22Rv1 (cell line): Measurements from ENCODE around the gene HSPA8.

Experiments used
- H3K27ac ChIP-seq: fragments of 450-650 bp; 2 replicates; pipeline ENCODE4 v1.5.1; 2017
- ZFX ChIP-seq: fragments of 450-650 bp; IDR thresholded peaks from 2 replicates; pipeline ENCODE4 v1.6.1; 2017; ENCODE audit warnings: antibody characterized with exemption, borderline replicate concordance
- TF ChIP-seq, protein P1 (sequence below): fragments of 450-650 bp; IDR thresholded peaks from 2 replicates; pipeline ENCODE4 v1.5.1; 2017; ENCODE audit warnings: mild to moderate bottlenecking

HSPA8 gene

DNA sequence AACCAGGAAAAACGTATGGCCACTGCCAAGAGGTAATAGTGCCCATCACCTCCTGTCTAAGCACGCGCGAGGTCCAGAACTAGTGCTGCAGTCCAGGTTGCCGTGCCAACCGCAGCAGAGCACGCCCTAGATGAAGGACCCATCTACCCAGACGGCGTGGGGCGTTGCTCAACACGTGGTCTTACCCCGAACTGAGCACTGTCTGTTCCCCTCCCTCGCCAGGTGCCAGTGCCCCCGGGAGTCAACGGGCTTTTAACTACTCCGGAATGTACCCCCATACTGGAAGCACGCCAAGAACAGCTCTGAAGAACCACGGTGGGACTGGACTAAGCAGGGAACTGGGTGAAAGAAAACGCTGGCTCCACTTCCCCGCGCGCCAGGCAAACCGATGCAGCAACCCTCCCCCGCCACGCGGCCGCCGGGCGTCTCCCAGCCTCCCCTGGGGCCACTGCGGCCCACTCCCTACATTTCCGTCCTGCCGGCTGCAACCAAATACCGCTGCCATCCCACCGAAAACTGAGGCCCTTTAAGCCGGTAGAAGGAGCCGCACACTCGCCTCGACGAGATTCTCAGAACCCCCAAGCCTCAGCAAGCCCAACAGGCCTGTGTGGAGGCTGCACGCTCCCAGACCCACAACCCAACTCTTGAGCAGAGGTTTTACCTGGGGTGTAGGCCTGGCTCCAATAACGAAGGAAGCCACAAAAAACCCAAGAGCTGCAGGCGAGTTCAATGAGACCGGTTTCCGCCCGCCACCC lies at the start of gene HSPA8:
TSS of gene HSPA8 (minus strand) at position 734 of the 755 bp plus-strand sequence. CDS start 812 bp downstream, outside the sequence.
- TF ChIP-seq, protein P1, sequence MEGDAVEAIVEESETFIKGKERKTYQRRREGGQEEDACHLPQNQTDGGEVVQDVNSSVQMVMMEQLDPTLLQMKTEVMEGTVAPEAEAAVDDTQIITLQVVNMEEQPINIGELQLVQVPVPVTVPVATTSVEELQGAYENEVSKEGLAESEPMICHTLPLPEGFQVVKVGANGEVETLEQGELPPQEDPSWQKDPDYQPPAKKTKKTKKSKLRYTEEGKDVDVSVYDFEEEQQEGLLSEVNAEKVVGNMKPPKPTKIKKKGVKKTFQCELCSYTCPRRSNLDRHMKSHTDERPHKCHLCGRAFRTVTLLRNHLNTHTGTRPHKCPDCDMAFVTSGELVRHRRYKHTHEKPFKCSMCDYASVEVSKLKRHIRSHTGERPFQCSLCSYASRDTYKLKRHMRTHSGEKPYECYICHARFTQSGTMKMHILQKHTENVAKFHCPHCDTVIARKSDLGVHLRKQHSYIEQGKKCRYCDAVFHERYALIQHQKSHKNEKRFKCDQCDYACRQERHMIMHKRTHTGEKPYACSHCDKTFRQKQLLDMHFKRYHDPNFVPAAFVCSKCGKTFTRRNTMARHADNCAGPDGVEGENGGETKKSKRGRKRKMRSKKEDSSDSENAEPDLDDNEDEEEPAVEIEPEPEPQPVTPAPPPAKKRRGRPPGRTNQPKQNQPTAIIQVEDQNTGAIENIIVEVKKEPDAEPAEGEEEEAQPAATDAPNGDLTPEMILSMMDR = no peak
- no peak for TF ChIP-seq ZFX
- H3K27ac ChIP-seq = peak within 1 kb of the TSS; percentile 100

DNA sequence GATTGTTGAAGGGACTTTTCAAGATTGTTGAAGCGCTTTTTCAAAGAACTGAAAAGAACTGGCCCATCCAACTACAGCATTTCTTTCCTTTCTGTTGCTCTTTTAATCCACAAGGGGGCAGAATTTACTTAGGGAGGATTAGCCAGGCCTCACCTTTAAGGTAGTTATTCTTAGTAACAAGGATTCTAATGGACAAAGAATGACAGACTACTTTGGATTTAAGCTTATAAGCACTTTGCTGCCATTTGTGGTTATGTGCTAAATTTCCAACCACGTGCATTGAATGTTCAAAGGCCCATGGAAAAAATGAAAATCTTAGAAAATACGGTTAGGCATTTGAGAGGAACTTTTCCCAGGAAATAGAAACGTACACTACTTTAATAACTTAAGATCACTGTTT lies 49.5 kb upstream of the HSPA8 start:
- no peak overlapping the region for H3K27ac ChIP-seq

DNA sequence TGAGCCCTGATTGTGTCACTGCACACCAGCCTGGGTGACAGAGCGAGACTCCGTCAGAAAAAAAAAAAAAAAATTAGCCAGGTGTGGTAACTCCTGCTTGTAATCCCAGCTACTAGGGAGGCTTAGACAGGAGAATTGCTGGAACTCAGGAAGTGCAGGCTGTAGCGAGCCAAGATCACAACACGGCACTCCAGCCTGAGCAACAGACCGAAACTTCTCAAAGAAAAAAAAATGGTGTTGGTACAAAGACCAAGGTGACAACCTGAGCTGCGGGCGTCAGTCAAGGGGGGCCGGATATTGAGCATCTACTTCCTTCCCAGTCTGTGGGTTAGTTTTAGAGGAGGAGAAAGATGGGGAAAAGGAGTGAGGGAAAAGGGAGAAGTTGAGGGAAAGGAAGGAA lies 48.5 kb upstream of the HSPA8 start:
- no peak overlapping the region for H3K27ac ChIP-seq
- no peak for TF ChIP-seq ZFX
- TF ChIP-seq, protein P1 = no peak

More for the DNA sequence above, 49.5 kb upstream of the HSPA8 start:
- TF ChIP-seq, protein P1 = peak; percentile 84
- no peak for TF ChIP-seq ZFX

DNA sequence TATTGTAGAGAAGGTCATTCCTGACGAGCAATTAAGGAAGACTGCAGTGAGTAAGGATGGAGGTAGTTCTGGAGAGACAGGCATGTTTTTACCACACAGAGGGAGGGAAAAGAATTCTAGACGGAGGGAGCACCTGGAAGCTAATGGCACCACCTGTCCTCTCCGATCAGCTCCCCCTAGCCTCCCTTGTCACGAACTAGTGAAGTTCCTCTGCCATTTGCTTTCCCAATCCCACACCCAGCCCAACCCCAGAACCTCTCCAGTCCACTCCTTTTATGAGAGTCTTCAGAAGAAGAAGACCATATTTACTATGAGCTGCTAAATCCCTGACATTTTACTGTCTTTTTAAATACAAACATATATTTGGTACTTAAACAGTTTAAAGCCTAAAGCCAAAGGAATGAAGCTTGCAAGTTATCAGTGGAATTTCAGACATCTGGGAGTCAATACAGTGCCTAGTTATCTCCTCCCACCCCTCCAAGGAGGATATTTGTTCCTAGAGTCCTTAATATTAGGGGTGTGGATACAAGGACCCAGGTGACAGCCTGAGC lies 46.1 kb upstream of the HSPA8 start:
- H3K27ac ChIP-seq = no peak overlapping the region
- TF ChIP-seq, protein P1 = no peak
- TF ChIP-seq ZFX = no peak

DNA sequence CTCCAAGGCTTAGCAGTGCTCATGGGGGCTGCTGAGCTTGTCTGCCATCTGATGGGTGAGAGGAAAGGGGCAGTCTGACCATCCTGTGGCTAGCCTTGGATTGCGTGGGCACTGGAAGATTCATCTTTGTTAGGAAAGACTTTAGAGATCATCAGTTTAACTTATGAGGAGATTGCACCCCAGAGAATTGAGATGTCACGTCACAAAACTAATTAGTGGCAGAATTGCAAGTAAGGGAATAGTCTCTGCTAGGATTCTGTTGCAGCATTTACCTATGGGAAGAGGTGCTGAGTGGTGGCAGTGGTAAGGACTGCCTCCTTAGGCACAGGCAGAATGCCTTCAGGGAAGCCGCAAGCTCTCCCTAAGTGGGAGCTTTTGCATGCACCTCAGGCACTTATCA lies 42.8 kb upstream of the HSPA8 start:
- TF ChIP-seq, protein P1 = no peak
- no peak for TF ChIP-seq ZFX

DNA sequence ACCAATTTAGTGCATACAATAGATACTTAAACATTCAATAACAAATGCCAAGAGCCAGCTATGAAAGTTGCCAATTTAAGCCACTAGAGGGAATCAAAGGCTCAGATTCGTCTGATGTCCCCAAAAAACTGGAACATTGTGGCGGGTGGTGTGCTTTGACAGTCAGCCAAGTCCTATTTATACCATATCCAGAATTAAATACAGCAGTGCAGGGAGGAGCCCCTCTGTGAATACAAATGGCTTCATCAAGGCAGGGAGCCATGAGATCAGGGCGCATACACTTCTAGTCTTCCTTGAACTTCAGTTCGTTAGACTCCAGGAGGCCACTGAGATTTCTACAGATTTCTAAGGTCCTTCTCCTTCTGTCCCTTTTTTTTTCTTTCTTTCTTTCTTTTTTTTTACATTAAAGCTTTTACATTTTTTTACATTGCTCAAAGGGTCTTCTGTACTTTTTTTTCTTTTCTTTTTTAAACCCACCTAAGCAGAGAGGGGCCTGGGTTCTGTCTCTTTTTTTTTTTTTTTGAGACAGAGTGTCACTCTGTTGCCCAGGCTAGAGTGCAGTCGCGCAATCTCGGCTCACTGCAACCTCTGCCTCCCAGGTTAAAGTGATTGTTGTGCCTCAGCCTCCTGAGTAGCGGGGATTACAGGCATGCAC lies 41.5 kb upstream of the HSPA8 start:
- no peak for TF ChIP-seq ZFX
- TF ChIP-seq, protein P1 = peak; percentile 47
- H3K27ac ChIP-seq = no peak overlapping the region

More for the DNA sequence above, 42.8 kb upstream of the HSPA8 start:
- H3K27ac ChIP-seq = no peak overlapping the region
